Panc1 (cell line): ENCODE measurements around the gene EML6. TPM values are rescaled to one million over a fixed set of nuclear protein-coding genes. Genes with fewer than 3 reads are reported as not detected.

Experiments
- ATAC-seq: fragments of 200-7000 bp; cut with Tn5 transposase; 2 replicates; pipeline ENCODE4 v1.9.1; 2020; ENCODE audit warnings: mild to moderate bottlenecking, moderate library complexity
- BruUV-seq: library from RNA; stranded (reverse); fragments of 400-500 nt; replicated peaks from 2 replicates; lab custom pipeline; 2021; lab: Mats Ljungman, UMichigan
- CTCF ChIA-PET: fragments of 300-600 bp; sonication (Branson Sonifier 250); formaldehyde crosslinking; loops from one replicate; lab custom pipeline; 2022; ENCODE audit warnings: antibody characterized with exemption; lab: Charles Lee
- POLR2A ChIA-PET: fragments of 300-600 bp; sonication (Branson Sonifier 250); formaldehyde crosslinking; loops from one replicate; lab custom pipeline; 2022; ENCODE audit warnings: antibody characterized with exemption; lab: Charles Lee
- DNase-seq: peaks from one replicate; pipeline ENCODE4 v3.0.0-alpha.2; 2010; ENCODE audit warnings: low read depth, low spot score
- H3K27ac ChIP-seq: 2 replicates; pipeline ENCODE4 v1.5.1; 2011; ENCODE audit warnings: mild to moderate bottlenecking, low read length, inconsistent platforms
- H3K27me3 ChIP-seq: fragments of 200-500 bp; sonication (Bioruptor generic); 2 replicates; pipeline ENCODE4 v1.6.0; 2014; ENCODE audit warnings: low read length, inconsistent platforms; ENCODE audit not compliant: control insufficient read depth, insufficient read depth
- H3K36me3 ChIP-seq: fragments of 200-500 bp; sonication (Bioruptor generic); 2 replicates; pipeline ENCODE4 v1.5.1; 2014; ENCODE audit warnings: inconsistent platforms, mild to moderate bottlenecking, low read length, moderate library complexity; ENCODE audit not compliant: control insufficient read depth, insufficient read depth
- H3K4me1 ChIP-seq: 2 replicates; pipeline ENCODE4 v1.5.1; 2011; ENCODE audit warnings: inconsistent platforms, mild to moderate bottlenecking, low read length, moderate library complexity; ENCODE audit not compliant: control insufficient read depth, insufficient read depth
- H3K4me3 ChIP-seq, 2 experiments: 2 replicates each; pipeline ENCODE4 v1.5.1; 2011 to 2012; ENCODE audit warnings: low read depth in 2 of 2, low read length in 2 of 2, mild to moderate bottlenecking in 2 of 2, inconsistent platforms in 1 of 2, moderate library complexity in 1 of 2
- H3K9me3 ChIP-seq: fragments of 200-500 bp; sonication (Bioruptor generic); 2 replicates; pipeline ENCODE4 v1.5.1; 2014; ENCODE audit warnings: low read depth, mild to moderate bottlenecking, inconsistent platforms, low read length, moderate library complexity; ENCODE audit not compliant: control insufficient read depth, insufficient read depth
- POLR2AphosphoS5 ChIP-seq: IDR thresholded peaks from 2 replicates; pipeline ENCODE4 v1.6.1; 2012; ENCODE audit warnings: mild to moderate bottlenecking, low read depth, low read length, moderate library complexity
- SIN3A ChIP-seq: IDR thresholded peaks from 2 replicates; pipeline ENCODE4 v1.6.1; 2012; ENCODE audit warnings: low read depth, mild to moderate bottlenecking, low read length, moderate library complexity, borderline replicate concordance; ENCODE audit not compliant: insufficient read depth
- TCF7L2 ChIP-seq: IDR thresholded peaks from 2 replicates; pipeline ENCODE4 v1.6.1; 2011; ENCODE audit warnings: mild to moderate bottlenecking, low read depth, low read length, inconsistent platforms
- in situ Hi-C: cut with HindIII; loops from 2 replicates; pipeline ENCODE4 v1.10.0; 2016; ENCODE audit warnings: low sequenced_read_pairs, low pct_unique_long_range_greater_than_20kb
- intact Hi-C: fragments of 100-400 bp; cut with micrococcal nuclease; formaldehyde crosslinking; loops from one replicate; pipeline ENCODE4 v1.10.0; 2022; ENCODE audit not compliant: unreplicated experiment
- total RNA-seq: library from RNA; stranded (reverse); gene quantifications from one replicate; pipeline ENCODE4 v1.2.1, GENCODE V29; 2021; ENCODE audit not compliant: unreplicated experiment
- TF ChIP-seq, protein P1 (sequence below), 2 experiments: IDR thresholded peaks; 2 replicates each; pipeline ENCODE4 v1.6.1; 2011 to 2012; ENCODE audit warnings: low read depth in 2 of 2, control low read depth in 1 of 2, low read length in 1 of 2, mild to moderate bottlenecking in 1 of 2, moderate library complexity in 1 of 2; ENCODE audit not compliant: insufficient read depth in 1 of 2
- TF ChIP-seq, protein P2 (sequence below): fragments of 450-650 bp; IDR thresholded peaks from 2 replicates; pipeline ENCODE4 v1.5.1; 2017; ENCODE audit warnings: mild to moderate bottlenecking

The EML6 gene
- total RNA-seq, 1 experiment from 2014 or later, result 6.3 TPM

DNA sequence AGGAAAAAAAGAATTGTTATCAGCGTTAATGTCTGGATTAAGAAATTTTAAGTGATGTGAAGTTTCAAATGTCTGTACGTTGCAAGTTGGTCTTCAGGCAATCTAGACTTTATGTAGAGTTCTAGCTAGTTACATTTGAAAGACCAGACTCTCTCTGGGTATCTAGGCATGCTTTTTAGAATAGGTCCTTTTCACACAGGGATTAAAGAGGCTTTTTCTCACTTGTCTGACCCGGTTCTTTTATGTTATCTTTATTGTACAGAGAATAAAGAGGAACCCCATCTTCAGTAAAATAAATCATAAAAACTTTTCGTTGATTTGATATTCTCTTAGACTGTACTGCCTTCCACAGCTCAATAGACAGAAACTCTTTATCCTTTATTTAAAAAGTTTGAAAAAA, 8.5 kb upstream of the EML6 start:
- POLR2A ChIA-PET, result no interaction called here
- BruUV-seq, result no TSS peak

DNA sequence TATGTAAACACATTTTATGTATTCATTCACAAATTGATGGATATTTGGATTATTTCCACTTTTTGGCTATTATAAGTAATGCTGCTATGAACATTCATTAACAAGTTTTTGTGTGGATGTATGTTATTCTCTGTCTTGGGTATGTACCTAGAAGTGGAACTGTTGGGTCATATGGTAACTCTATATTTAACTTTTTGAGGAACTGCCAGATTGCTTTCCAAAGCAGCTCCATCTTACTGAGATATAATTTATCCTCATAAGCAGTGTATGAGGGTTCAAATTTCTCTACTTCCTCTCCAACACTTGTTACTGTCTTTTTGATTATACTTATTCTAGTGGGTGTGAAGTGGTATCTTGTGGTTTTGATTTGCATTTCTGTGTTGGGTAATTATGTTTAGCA, 7.1 kb upstream of the EML6 start:
- no peaks in the 10 kb centered on the region for H3K27me3 ChIP-seq
- ChIA-PET CTCF (interaction anchor here (0.7 kb wide), 1 partner anchor 122 kb away, joined by 5 read pairs; no protein-coding TSS in a partner anchor), POLR2A (no interaction called here)
- no TSS peak for BruUV-seq
- H3K4me3 ChIP-seq, result no peak overlapping the region
- in situ Hi-C loops, result no loop called here
- H3K36me3 ChIP-seq, result no peaks in the 10 kb centered on the region
- no peak overlapping the region for H3K27ac ChIP-seq
- H3K9me3 ChIP-seq, result no peaks in the 10 kb centered on the region
- TF ChIP-seq, protein P1, sequence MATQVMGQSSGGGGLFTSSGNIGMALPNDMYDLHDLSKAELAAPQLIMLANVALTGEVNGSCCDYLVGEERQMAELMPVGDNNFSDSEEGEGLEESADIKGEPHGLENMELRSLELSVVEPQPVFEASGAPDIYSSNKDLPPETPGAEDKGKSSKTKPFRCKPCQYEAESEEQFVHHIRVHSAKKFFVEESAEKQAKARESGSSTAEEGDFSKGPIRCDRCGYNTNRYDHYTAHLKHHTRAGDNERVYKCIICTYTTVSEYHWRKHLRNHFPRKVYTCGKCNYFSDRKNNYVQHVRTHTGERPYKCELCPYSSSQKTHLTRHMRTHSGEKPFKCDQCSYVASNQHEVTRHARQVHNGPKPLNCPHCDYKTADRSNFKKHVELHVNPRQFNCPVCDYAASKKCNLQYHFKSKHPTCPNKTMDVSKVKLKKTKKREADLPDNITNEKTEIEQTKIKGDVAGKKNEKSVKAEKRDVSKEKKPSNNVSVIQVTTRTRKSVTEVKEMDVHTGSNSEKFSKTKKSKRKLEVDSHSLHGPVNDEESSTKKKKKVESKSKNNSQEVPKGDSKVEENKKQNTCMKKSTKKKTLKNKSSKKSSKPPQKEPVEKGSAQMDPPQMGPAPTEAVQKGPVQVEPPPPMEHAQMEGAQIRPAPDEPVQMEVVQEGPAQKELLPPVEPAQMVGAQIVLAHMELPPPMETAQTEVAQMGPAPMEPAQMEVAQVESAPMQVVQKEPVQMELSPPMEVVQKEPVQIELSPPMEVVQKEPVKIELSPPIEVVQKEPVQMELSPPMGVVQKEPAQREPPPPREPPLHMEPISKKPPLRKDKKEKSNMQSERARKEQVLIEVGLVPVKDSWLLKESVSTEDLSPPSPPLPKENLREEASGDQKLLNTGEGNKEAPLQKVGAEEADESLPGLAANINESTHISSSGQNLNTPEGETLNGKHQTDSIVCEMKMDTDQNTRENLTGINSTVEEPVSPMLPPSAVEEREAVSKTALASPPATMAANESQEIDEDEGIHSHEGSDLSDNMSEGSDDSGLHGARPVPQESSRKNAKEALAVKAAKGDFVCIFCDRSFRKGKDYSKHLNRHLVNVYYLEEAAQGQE (IDR thresholded peaks at IDR 0.05; ENCODE audit: insufficient read depth in 1 of 2, low read depth in 2 of 2, low read length in 1 of 2), result no peak
- TF ChIP-seq POLR2AphosphoS5, result no peak
- TF ChIP-seq SIN3A, result no peak
- TF ChIP-seq TCF7L2, result no peak
- no peak for ATAC-seq
- intact Hi-C loops, result no loop called here
- no peak for DNase-seq
- H3K4me1 ChIP-seq, result no peaks in the 10 kb centered on the region

More for the DNA sequence above, 8.5 kb upstream of the EML6 start:
- no peaks in the 10 kb centered on the region for H3K4me1 ChIP-seq
- no peaks in the 10 kb centered on the region for H3K27me3 ChIP-seq
- no peak for ATAC-seq
- TF ChIP-seq TCF7L2 (no peak), POLR2AphosphoS5 (no peak), SIN3A (no peak)
- TF ChIP-seq, protein P2, sequence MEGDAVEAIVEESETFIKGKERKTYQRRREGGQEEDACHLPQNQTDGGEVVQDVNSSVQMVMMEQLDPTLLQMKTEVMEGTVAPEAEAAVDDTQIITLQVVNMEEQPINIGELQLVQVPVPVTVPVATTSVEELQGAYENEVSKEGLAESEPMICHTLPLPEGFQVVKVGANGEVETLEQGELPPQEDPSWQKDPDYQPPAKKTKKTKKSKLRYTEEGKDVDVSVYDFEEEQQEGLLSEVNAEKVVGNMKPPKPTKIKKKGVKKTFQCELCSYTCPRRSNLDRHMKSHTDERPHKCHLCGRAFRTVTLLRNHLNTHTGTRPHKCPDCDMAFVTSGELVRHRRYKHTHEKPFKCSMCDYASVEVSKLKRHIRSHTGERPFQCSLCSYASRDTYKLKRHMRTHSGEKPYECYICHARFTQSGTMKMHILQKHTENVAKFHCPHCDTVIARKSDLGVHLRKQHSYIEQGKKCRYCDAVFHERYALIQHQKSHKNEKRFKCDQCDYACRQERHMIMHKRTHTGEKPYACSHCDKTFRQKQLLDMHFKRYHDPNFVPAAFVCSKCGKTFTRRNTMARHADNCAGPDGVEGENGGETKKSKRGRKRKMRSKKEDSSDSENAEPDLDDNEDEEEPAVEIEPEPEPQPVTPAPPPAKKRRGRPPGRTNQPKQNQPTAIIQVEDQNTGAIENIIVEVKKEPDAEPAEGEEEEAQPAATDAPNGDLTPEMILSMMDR, result no peak
- TF ChIP-seq, protein P1 (IDR thresholded peaks at IDR 0.05; ENCODE audit: insufficient read depth in 1 of 2, low read depth in 2 of 2, low read length in 1 of 2), result no peak
- no peak for DNase-seq
- H3K4me3 ChIP-seq, result no peak overlapping the region
- in situ Hi-C loops, result no loop called here
- no peaks in the 10 kb centered on the region for H3K9me3 ChIP-seq
- intact Hi-C loops, result no loop called here
- no peak overlapping the region for H3K27ac ChIP-seq
- no peaks in the 10 kb centered on the region for H3K36me3 ChIP-seq
- CTCF ChIA-PET, result no interaction called here
